LHCN-M2 (cell line): Measurements from ENCODE around the gene MARVELD2. TPM values are rescaled to one million over a fixed set of nuclear protein-coding genes. Genes with fewer than 3 reads are reported as not detected.
"Not testable (repeated sequence)": the region's sequence is repeated elsewhere in the genome, so short reads cannot be mapped to it uniquely, and the experiment has no call there.

Experiments
- DNase-seq: peaks from one replicate; pipeline ENCODE4 v3.0.0-alpha.2; 2012; ENCODE audit warnings: low read depth
- total RNA-seq: library from RNA; depleted of rRNA; stranded (reverse); fragments of >200 nt; gene quantifications from 2 replicates; pipeline ENCODE4 v1.2.3, GENCODE V29; 2014

The MARVELD2 gene
- total RNA-seq, 1 experiment from 2014 or later, result not detected

GRCh38 chr5:69449511-69449910 lies 34.6 kb downstream of the MARVELD2 start:
- DNase-seq, result no peak

- DNase-seq, result peak; percentile 88
These were observed 35.2 kb downstream of the MARVELD2 start for GRCh38 chr5:69450116-69450515.

DNA sequence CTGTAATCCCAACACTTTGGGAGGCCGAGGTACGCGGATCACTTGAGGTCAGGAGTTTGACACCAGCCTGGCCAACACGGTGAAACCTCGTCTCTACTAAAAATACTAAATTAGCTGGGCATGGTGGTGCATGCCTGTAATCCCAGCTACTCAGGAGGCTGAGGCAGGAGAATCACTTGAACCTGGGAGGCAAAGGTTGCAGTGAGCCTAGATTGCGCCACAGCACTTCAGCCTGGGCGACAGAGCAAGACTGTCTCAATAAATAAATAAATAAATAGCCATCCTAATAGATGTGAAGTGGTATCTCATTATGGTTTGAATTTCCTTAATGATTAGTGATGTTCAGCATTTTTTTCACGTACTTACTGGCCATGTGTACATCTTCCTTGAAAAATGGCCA lies 35.6 kb downstream of the MARVELD2 start:
- DNase-seq, result not testable (repeated sequence)

DNA sequence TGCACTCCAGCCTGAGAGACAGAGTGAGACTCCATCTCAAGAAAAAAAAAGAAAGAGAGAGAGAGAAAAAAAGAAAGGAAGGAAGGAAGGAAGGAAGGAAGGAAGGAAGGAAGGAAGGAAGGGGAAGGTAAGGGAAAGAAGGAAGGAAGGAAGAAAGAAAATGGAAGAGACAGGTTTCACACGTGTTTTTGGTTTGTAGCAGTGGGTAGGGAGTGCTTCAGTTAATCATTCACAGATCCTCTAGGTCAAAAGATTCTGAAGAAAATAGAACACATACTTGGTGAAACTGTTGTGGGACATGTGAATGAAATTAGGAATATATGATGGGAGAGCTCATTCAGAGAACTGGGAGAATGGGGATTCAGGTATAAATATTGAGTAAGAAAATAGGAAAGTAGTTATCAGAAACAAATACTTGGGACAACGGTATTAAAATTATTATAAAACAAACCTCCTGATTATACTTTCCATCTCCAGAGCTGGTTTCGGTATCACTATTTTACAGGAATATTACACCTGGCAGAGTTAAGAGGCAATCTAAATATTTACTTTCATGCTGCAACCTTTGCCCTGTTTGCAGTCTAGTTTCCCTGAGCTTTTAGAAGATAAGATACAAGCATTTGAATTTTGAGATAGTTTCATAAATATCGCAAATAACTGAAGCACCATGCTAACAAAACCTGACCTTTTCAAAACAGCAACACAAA lies 37.2 kb downstream of the MARVELD2 start:
- DNase-seq, result no peak

- not testable (repeated sequence) for DNase-seq
These were observed 38.6 kb downstream of the MARVELD2 start for GRCh38 chr5:69453487-69453886.

DNA sequence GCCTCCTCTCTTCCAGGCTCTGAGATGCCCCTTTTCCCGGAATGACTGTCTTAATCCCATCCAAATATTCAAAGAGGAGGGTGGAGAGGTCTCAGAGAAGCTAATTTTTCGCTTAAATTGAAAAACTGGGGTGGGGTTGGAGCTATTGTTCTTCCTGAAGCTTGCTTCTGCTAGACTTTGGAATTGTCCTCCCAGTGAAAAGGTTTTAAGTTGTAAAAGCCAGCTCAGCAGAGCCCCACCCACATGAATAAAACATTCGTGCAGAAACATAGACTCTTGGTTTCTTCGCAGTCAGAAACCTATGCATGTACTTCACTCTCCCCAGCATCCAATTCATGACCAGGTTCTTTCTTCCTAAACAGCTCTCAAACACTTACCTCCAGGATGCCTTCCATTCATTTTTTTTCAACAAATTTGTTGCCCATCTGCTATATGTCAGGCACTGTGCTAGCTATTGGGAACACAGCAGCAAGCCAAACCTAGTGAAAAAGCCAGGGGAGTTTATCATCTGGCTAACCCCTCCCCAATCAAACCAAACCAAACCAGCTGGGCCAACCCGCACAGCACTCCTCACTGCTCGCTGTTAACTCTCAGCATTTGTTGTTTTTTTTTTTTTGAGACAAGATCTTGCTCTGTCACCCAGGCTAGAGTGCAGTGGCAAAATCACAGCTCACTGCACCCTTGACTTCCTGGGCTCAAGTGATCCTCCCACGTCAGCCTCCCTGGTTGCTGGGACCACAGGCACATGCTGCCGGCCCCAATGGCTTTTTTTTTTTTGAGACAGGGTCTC lies 39.7 kb downstream of the MARVELD2 start:
- no peak for DNase-seq

- not testable (repeated sequence) for DNase-seq
These were observed 40.6 kb downstream of the MARVELD2 start for GRCh38 chr5:69455428-69455988.

DNA sequence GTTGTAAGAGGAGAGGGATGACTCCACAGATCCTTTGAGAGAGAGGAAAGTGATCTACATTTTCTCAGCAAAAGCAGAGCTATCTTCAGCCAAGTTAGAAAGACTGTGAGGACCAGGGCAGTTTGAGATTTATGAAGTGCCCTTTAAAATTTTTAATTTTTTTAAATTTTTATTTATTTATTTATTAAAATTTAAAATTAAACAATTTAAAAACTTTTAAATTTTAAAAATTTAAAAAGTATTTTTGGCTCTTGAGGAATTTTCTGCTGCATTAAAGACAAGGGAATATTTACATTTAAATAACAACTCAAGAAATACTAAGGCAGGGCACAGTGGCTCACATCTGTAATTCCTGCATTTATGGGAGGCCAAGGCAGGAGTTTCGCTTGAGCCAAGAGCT lies 47.3 kb downstream of the MARVELD2 start:
- no peak for DNase-seq

GRCh38 chr5:69466375-69466774 lies 51.5 kb downstream of the MARVELD2 start:
- not testable (repeated sequence) for DNase-seq

- no peak for DNase-seq
These were observed 52.7 kb downstream of the MARVELD2 start for GRCh38 chr5:69467442-69468225.

DNA sequence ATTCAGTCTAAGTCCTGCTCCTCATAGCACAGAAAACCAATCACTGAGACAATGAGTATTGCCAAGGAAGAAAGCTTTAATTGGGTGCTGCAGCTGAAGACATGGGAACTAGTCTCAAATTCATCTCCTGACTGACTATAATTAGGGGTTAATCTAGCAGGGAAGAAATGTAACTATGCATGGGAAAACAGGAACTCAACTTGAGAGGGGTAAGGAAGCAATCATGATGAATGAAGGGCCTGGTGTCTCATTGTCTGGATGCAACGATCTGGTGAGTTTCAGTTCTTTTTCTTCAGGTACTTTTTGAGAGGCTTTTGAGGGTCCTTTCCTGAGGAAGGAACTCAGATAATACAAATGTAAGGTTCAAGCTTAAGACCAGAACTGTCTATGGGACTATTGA lies 53.7 kb downstream of the MARVELD2 start:
- DNase-seq, result no peak

DNA sequence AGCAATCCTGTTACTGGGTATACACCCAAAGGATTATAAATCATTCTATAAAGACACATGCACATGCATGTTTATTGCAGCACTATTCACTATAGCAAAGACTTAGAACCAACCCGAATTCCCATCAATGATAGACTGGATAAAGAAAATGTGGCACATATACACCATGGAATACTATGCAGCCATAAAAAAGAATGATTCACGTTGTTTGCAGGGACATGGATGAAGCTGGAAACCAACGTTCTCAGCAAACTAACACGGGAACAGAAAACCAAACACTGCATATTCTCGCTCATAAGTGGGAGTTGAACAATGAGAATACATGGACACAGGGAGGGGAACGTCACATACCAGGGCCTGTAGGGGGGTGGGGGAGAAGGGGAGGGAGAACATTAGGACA lies 56.6 kb downstream of the MARVELD2 start:
- DNase-seq, result not testable (repeated sequence)

- DNase-seq, result not testable (repeated sequence)
These were observed 57.7 kb downstream of the MARVELD2 start for GRCh38 chr5:69472535-69473143.

GRCh38 chr5:69477170-69477569 lies 62.3 kb downstream of the MARVELD2 start:
- DNase-seq, result no peak

GRCh38 chr5:69478296-69478695 lies 63.4 kb downstream of the MARVELD2 start:
- DNase-seq, result not testable (repeated sequence)

DNA sequence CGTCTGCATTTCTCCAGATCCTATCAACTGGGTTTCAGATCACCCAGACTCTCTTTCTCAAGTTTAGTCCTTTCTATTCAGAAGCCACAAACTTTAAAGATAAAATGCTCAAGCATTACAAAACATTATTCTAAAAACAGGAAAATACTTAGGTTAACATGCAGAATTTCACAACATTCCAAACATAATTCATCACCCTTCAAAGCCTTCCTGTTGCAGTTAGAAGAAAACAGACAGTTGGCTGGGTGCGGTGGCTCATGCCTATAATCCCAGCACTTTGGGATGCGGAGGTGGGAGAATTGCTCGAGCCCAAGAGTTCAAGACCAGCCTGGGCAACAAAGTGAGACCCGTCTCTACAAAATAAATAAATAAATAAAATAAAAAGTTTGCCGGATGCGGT lies 70.0 kb downstream of the MARVELD2 start:
- DNase-seq, result peak; percentile 28

GRCh38 chr5:69485471-69485870 lies 70.6 kb downstream of the MARVELD2 start:
- DNase-seq, result no peak

DNA sequence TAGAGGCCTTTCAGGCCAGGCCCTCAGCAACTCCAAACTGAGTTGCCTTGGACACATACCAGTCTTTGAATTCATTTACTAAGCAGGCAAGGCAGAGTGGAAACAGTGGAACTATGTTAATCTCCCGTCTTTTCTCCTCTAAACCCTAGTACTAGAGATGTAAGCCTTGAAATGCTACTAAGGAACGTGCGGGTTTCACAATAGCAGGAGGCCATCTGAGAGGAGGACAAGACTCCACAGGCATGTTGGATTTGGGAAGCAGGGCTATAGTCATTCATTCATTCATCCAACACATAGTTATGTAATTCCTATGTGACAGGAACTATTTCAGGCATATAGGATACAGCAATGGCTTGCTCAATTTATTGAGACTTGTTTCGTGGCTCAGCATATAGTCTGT lies 74.3 kb downstream of the MARVELD2 start:
- no peak for DNase-seq

- DNase-seq, result no peak
These were observed 76.1 kb downstream of the MARVELD2 start for GRCh38 chr5:69491027-69491426.

GRCh38 chr5:69491838-69492390 lies 77.0 kb downstream of the MARVELD2 start:
- no peak for DNase-seq

DNA sequence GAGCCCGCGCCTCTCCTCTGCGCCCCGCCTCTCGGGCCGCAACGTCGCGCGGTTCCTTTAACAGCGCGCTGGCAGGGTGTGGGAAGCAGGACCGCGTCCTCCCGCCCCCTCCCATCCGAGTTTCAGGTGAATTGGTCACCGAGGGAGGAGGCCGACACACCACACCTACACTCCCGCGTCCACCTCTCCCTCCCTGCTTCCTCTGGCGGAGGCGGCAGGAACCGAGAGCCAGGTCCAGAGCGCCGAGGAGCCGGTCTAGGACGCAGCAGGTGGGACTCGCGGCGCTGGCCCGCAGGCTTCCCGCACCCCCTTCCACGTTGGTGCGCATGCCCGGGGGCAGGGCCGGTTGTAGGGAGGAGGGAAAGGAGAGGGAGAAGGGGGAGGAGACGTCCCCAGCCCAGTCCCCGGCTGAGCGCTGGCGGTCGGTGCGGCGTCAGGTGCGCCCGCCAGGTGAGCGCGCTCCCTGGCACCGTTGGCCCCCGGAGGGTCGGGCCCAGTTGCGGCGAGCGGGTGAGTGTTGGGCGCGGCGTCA lies 77.5 kb downstream of the MARVELD2 start, which contains the start of gene OCLN:
OCLN (plus strand) TSS at position 400 of the 532 bp plus-strand sequence. CDS start 11,455 bp downstream, outside the sequence.
- no peak for DNase-seq
